Left colon (tissue), 2 donors: Measurements from ENCODE around the gene SV2C. TPM values are rescaled to one million over a fixed set of nuclear protein-coding genes. Genes with fewer than 3 reads are reported as not detected.
"Not testable (repeated sequence)": the region's sequence is repeated elsewhere in the genome, so short reads cannot be mapped to it uniquely, and the experiment has no call there.

Source experiments
- ATAC-seq: fragments of 200-7000 bp; cut with Tn5 transposase; one replicate; pipeline ENCODE4 v1.9.1; 2020; ENCODE audit warnings: mild to moderate bottlenecking, moderate library complexity
- DNase-seq, 2 donors: peaks; one replicate each; pipeline ENCODE4 v3.0.0-alpha.2; 2020
- intact Hi-C, 2 donors: fragments of 100-400 bp; cut with DNase I in 1 of 2; cut with micrococcal nuclease in 1 of 2; formaldehyde crosslinking; loops; one replicate each; pipeline versions ENCODE4 v1.11.2 to v1.14.0; 2022; cut with DNase I, micrococcal nuclease
- long read RNA-seq: library from polyadenylated mRNA; unstranded; transcript quantifications from one replicate; pipeline ENCODE4 v2.0.0, GENCODE V29; 2021
- total RNA-seq, 2 donors: library from RNA; stranded (reverse); fragmentation: NEBNext Ultra II Directional; extraction: Animal tissue kit (Norgen Biotek cat#: 25700); gene quantifications; one replicate each; pipeline ENCODE4 v1.2.1, GENCODE V29; 2021
- donor health status: DM: no; HTN: no; CAD: no.
- donor health status: DM: yes; HTN: yes; CAD: no.

The SV2C gene, protein sequence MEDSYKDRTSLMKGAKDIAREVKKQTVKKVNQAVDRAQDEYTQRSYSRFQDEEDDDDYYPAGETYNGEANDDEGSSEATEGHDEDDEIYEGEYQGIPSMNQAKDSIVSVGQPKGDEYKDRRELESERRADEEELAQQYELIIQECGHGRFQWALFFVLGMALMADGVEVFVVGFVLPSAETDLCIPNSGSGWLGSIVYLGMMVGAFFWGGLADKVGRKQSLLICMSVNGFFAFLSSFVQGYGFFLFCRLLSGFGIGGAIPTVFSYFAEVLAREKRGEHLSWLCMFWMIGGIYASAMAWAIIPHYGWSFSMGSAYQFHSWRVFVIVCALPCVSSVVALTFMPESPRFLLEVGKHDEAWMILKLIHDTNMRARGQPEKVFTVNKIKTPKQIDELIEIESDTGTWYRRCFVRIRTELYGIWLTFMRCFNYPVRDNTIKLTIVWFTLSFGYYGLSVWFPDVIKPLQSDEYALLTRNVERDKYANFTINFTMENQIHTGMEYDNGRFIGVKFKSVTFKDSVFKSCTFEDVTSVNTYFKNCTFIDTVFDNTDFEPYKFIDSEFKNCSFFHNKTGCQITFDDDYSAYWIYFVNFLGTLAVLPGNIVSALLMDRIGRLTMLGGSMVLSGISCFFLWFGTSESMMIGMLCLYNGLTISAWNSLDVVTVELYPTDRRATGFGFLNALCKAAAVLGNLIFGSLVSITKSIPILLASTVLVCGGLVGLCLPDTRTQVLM
- under 1 TPM; 0.24 to 0.36 TPM for total RNA-seq
- long read RNA-seq = 0 reads

DNA sequence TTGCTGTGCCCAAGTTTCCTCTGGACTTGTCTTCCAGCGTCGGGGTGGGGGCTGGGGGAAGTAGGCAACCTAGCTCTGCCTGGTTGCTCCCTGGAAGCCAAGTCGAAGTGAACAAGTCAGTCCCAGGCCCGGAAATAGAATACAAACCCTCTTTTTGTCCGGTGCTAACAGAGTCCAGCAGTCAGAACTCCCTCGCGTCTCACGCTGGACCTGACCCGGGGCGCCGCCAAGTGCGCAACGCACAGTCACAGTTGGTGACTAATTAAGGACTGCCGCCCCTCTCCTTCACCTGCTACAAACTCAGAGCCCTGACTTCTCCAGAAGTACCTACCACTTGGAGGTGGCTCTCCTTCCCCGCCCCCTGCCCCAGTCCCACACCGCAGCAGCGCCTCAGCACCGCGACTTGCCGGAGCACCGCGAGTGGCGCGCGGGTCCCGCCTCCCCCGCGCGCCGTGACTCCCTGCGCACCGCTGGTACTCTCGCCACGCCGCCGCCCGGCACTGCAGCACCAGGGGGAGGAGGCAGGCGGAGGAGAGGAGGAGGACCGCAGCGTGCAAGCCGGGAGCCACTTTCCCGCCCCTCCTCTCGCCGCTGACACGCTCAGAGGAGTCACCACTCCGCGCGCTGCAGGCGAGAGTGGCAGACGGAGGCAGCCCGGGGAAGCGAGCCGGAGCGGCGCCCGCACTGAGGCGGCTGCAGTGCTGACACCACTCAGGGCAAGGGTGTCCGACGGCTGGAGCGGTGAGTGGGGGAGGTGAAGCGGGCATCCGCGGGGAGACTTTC, at the start of gene SV2C:
TSS of gene SV2C (plus strand) at position 612 of the 783 bp plus-strand sequence. CDS start 48,368 bp downstream, outside the sequence.
- ATAC-seq = peak; percentile 89
- peak in 1 of 2 donors; percentile 46 for DNase-seq
- intact Hi-C loops = no loop called here

DNA sequence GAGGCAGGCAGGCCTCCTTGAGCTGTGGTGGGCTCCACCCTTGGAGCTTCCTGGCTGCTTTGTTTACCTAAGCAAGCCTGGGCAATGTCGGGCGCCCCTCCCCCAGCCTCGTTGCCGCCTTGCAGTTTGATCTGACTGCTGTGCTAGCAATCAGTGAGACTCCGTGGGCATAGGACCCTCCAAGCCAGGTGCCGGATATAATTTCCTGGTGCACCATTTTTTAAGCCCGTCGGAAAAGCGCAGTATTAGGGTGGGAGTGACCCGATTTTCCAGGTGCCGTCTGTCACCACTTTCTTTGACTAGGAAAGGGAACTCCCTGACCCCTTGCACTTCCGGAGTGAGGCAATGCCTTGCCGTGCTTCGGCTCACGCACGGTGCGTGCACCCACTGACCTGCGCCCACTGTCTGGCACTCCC, 45.4 kb upstream of the SV2C start:
- peak in 1 of 2 donors; percentile 50 for DNase-seq
- ATAC-seq, intact Hi-C loops: not testable (repeated sequence)

DNA sequence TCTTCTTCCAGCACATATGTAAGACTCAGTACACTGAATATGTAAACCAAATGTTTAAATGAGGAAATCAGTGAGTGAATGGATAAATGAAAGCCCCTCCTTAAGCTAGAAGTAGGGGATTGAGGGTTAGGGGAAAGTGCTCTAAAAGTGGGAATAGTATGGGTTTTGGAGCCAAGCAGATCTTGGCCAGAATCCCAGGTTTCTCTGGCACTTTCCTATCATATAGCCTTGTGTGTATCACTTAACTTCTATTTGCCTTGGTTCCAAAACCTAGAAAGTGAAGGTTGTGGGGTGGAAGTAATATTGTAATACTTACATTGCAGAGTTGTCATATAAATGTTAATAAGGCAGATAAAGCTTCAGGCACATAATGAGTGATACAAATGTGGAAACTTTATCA, 45.0 kb upstream of the SV2C start:
- no peak for ATAC-seq

DNA sequence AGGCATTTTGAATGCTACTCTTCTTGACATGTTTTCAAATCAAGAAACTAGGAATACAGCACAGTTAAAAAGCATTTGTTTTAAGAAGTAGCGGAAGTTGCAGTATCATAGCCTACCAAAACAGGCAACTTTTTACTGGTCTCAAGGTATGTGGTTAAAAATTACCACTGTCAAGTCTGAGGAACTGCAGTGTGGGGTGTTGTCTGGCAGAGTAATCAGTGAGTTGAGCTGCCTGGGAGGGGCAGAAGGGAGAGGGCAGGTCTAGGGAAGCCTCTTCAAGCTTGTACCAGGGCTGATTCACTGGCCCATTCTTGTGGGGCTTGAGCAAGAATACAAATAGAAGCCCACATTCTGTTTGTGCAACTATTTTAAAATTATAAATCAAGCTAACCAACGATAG, 42.4 kb upstream of the SV2C start:
- intact Hi-C loops = no loop called here
- ATAC-seq = peak; percentile 100
- peak; percentile 29 to 32 for DNase-seq

More for the DNA sequence above, 45.0 kb upstream of the SV2C start:
- no peak for DNase-seq
- intact Hi-C loops = no loop called here

DNA sequence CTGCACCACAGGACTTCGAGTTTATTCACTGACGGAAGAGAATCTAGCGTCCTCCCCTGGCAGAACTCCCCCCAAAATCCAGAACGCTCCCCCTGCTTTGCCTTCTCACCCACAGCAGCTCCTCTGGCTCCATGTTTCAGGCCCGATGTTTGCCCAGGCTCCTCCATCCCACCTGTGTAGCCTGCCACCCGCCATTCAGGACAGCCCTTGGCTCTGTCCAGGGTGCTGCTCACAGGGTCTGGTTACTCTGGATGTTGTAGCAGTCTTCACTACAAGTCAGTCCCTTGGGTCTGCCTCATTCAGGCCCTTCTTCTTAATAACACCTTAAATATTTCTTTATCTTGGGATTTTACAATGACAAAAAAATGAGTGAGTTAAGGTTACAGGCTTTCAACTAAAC, 41.3 kb upstream of the SV2C start:
- peak; percentile 45 for ATAC-seq

DNA sequence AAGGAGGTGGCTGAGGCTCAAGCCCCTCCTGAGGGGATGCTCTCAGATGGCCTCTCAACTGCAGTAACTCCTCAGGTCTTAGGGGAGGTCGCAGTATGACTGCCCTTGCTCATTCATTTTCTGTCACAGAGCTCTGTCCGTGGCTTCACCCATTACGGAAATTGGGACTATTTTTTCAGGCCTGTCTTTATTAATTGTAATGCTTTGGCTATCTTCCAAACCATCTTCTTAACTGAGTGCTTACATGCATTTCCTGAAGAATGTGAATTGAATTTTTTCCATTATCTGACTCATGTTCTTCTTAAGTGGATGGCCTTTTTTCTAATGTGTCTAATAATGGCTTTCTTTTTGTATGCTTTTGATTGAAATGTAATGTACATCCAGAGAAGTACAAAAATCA, 36.4 kb upstream of the SV2C start:
- DNase-seq (no peak), ATAC-seq (no peak)
- intact Hi-C loops = no loop called here

More for the DNA sequence above, 41.3 kb upstream of the SV2C start:
- DNase-seq = peak in 1 of 2 donors; percentile 13
- intact Hi-C loops = no loop called here

DNA sequence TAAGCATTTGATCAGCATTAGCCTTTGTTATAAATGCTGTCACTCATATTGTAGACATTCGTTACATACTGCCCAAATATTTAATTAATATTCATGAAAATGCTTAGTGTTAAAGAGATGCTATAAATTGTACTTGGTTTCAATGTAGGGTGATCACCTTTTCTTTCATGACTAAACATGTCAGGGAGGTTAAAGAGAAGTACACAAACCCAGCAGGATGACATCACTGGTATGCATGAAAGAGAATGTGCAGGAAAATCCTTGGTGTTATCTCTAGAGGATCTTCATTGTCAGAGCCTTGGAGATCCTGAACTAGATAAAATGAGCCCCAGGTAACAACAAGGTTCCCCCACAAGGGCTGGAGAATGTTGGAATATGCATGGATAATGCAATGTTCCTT, 33.0 kb upstream of the SV2C start:
- ATAC-seq (no peak), DNase-seq (no peak)
- intact Hi-C loops = no loop called here

DNA sequence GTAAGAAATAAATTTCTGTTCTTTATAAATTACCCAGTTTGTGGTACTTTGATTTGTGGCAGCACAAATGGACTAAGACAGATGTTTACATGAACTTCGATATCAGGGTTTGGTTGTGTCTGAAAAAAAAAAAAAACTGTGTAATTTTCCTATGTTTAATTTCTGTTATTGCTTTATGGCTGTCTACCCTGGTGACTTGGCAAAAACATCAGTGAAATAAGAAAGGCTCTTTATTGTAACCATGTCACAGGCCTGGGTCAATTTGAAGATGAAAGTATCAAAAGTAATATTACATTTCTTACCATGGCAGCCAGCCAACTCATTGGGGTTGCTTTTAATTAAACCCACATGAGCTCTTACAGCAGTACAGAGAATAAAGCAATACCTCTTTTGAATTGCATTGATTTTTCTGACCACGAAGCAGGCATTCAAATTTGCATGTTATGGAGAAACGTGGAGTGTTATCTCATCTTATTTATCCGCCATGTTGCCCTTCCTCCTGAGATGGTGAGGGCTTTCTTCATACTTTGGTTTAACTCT, 20.6 kb upstream of the SV2C start:
- intact Hi-C loops = no loop called here
- DNase-seq = no peak
- ATAC-seq = peak; percentile 82

DNA sequence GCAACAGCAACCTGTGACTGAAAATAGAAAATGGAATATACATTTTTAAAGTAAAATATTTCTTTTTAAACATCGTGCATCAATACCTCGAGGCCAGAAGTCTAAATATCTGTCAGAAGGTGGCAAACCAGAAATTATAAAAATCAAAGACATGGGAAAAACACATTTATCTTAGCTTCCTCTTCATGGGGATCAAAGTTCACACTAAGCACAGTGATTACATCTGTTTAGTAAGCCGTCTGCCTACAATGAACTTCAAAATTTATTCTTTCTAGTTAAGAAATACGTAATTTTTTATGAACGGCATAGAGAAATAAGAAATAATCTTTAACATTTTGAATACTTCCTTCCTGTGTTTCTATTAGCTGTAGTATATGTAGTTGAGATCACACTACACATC, 17.9 kb upstream of the SV2C start:
- DNase-seq (no peak), ATAC-seq (peak; percentile 70)
- intact Hi-C loops = no loop called here

DNA sequence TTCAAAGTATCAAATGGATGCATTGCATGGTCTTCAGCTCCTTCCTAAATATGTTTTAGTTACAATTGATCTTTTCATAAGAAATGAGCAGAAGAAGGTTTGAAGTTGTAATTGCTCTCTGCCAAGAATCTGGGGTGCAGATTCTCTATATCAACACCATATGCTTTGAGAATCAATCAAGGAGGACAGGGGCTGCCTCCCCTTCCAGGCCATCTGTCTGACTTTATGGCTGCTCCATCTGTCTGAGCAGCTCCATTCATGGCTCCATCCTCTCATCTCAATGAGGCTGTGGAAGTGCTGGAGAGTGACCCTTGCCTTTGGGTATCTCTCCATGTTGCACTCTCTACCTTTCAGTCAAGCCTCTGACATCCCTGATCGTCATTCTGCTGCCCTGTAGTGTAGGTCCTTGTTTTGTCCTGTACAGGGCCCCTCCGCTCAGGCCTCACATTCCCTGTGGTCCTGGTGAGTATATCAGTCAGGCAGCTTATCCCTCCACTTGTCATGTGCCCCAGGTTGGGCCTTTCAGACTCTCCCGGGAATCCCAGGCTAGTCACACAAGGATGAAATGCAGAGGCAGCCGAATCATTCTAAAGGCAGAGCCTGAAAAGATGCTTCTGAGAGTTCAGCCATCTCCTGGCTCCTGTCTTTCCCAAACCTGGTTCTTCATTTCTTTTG, 14.0 kb upstream of the SV2C start:
- no peak for ATAC-seq

DNA sequence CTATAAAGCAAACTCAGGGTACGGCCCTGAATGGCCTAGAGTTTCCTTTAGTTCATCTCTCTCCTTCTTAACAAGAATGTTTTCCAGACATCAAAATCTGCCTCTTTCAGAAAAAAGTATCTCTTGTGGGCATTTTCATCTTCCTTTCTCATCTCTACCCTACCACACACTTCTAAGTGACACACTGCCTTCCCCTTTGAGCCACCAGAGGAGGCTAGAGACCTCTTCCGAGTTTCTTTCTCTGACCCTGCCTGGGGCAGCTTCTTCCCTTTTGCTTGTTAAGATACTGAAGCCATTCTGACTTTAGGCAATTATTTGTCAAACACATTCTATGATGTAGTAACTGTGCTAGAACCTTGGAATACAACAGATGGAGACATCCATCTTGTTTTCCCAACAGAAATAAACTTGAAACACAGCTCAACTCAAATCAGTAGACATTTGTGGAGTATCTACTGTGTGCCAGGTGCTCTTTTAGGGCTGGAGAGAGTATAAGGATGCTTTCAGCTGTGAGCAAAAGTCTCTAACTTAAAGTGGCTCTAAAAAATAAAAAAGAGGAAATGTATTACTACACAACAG, 8.6 kb upstream of the SV2C start:
- DNase-seq = peak in 1 of 2 donors; percentile 48
- intact Hi-C loops = no loop called here
- ATAC-seq = peak; percentile 90

More for the DNA sequence above, 14.0 kb upstream of the SV2C start:
- no peak for DNase-seq
- intact Hi-C loops = no loop called here

DNA sequence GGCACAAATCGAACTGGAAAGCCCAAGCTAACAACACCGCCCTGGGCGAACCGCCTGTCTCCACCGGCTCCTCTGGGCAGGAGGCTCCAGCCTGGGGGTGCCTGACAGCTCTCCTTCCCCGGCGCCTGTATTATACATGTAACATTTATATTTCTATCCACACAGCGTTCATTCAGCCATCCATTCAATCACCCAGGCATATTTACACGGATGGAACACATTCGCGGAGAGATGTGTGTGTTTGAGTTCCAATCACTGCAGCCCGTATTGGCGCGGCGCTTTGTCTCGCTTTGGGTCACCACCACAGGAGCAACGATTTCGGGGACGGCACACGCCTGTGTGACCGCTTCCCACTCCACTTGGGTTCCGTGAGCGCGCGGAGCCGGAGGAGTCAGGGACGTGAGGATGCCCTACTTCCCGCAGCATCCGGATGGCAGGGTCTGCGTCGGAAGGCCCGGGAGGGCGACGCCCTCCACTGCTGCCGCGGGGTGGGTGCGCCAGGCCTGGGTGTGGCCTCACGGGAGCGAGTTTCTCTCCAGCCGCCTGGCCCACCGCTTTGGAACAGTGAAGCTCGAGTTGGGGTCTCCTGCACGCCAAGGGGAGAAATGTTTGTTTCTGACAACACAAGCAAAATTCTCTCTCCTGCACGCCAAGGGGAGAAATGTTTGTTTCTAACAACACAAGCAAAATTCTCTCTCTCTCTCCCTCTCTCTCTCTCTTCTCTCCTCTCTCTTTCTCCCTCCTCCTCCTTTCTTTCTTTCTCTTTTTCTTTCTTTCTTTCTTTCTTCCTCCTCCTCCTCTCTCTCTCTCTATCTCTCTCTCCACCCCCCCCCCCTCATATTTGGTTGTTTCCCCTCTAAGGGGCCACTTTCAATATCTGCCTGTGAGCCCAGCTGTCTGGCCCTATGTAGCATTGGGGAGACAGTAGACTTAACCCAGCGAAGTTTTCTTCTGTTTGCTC, 1.1 kb upstream of the SV2C start:
- no peak for DNase-seq
- intact Hi-C loops = no loop called here

DNA sequence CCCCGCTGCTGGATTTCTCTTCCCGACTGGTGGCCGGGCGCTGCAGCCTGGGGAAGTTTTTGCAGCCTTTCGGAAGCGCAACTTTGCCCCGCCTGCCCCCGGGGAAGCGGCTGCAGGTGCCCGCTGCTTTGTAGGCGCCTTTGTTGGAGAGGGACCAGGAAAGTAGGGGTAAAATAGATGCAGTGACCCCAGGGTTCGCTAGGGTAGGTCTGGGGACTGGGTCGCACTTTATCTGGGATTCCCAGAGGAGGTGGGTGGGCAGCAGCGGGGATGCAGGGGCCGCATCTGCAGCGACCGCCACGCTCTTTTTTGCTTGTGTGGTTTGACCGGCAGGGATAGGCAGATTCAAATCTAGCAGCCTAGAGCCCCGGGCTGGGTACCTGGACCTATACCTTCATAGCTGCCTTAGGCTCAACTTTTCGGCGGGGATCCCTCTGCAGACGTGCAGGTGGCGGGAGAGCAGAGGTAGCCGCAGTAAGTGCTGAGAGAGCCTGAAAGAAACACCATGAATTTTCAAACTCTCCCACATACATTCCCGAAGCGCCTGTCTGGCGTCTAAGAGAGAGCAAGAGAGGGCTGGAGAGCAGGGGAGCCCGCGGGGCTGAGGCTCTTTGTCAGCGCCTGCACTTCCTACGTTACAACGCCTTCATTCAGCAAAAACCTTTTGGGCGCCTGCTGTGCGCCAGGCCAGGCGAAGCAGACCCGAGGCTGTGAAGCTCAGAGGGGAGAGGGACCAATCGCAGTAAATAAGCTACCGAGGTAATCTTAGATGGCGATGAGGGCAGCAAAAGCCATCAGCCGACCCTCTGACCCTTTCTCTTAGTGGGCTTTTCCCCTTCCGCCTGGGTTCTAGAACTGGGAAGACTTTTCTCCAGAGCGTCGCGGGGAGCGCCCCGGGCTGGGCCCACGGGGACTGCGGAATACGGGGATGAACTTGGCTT, 642 bp downstream of the SV2C start:
- intact Hi-C loops = no loop called here
- DNase-seq (no peak), ATAC-seq (peak; percentile 39)

More for the DNA sequence above, 1.1 kb upstream of the SV2C start:
- peak; percentile 50 for ATAC-seq

DNA sequence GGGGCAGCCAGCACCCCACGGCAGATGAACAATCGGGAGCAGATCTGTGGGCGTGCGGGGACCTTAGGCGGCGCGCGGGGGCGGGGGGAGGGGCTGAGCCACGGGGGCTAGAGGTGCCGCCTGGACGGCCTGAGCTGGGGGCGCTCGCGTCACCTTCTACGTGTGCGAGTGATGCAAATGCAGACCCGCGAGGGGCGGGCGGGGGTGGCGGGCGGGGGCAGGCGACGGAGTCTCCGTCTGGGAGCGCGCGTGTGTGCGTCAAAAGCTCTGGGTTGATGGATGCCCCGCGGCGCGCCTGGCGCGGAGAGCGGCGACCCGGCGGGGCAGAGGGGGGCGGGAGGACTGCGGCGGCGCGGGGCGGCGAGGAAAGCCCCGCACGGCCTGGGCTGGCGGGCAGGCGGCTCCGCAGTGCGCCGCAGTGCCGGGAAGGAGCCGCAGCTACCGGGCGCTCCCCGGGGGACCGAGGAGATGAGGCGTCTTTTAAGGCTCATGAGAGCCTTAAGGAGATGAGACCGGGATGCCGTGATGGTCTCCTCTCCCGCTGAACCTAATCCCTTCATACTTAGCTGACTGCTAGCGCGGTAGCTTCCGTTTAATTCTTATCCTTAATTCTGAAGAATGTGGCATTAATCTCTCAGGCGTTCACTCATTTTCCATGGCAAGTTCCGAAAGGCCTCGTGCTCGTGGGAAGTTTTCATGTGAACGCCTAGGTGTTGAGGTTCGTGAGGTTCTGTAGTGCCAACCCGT, 1.5 kb downstream of the SV2C start:
- ATAC-seq (peak; percentile 12), DNase-seq (no peak)
- intact Hi-C loops = no loop called here

DNA sequence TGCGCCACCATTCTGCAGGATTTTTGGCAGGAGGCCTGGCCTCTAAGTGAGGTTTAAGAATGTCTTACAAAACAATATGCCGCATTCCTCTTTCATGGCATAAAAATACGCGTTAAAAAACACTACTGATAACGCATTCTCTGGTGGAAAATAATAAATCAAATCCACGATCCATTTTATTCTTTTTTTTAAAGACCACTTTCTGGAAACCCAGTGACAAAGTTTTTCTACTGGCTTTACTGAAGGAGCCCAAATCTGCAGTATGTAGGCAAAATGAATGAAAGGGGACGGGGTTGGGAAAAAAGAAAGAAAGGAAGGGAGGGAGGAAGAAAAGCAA, 2.0 kb downstream of the SV2C start:
- intact Hi-C loops = no loop called here
- DNase-seq = no peak

More for the DNA sequence above, 2.0 kb downstream of the SV2C start:
- ATAC-seq = no peak
